AG10803 (cell line): ENCODE measurements around the gene FLOT2.

Source experiments
- DNase-seq: peaks from one replicate; pipeline ENCODE4 v3.0.0; 2010; ENCODE audit warnings: low read depth
- H3K4me3 ChIP-seq: 2 replicates; pipeline ENCODE4 v1.5.1; 2011; ENCODE audit warnings: mild to moderate bottlenecking, low read length, control low read depth
- TF ChIP-seq, protein P1 (sequence below): conservative IDR thresholded peaks from 2 replicates; pipeline ENCODE4 v1.5.1; 2011; ENCODE audit warnings: mild to moderate bottlenecking, low read length, control low read depth, inconsistent platforms

The FLOT2 gene

GRCh38 chr17:28917029-28917428 is 19.5 kb upstream of the FLOT2 start:
- DNase-seq: no peak
- H3K4me3 ChIP-seq: no peak overlapping the region
- TF ChIP-seq, protein P1, sequence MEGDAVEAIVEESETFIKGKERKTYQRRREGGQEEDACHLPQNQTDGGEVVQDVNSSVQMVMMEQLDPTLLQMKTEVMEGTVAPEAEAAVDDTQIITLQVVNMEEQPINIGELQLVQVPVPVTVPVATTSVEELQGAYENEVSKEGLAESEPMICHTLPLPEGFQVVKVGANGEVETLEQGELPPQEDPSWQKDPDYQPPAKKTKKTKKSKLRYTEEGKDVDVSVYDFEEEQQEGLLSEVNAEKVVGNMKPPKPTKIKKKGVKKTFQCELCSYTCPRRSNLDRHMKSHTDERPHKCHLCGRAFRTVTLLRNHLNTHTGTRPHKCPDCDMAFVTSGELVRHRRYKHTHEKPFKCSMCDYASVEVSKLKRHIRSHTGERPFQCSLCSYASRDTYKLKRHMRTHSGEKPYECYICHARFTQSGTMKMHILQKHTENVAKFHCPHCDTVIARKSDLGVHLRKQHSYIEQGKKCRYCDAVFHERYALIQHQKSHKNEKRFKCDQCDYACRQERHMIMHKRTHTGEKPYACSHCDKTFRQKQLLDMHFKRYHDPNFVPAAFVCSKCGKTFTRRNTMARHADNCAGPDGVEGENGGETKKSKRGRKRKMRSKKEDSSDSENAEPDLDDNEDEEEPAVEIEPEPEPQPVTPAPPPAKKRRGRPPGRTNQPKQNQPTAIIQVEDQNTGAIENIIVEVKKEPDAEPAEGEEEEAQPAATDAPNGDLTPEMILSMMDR: no peak

- peak; percentile 56 for DNase-seq
- H3K4me3 ChIP-seq: no peak overlapping the region
- TF ChIP-seq, protein P1: peak; percentile 64
These were observed 18.9 kb upstream of the FLOT2 start for GRCh38 chr17:28916302-28916934.

- no peak for DNase-seq
- TF ChIP-seq, protein P1: no peak
These were observed 15.4 kb upstream of the FLOT2 start for GRCh38 chr17:28912938-28913333.

DNA sequence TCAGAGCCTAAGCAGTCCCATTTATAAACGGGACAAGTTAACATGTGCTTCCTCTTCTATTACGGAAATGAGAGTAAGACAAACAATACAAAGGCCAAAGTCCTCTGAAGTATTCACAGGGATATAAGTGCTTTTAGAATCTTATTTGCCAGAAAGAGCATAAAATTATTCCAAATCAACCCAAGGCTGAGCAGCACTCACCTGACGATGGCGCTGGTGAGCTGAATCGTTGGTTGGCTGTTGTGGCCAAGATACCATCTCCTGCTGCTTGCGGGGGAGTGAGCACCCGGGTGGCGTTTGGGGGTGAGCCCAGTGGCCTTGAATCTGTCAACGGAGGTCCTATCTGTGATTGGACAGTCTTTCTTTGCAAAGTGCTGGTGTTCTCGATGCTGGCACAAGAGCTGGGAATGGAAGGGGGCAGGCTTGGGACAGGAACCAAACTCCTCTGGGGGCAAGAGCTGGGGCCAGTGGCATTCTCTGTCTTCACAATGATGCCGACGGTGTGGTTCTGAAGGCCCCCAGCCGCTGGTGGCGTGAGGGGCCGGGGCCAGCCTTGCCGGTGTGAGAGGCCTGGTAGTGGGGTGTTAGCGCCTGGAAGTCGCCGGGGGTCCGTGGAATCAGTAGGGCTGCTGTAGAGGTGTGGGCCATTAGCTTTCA is 14.9 kb upstream of the FLOT2 start:
- TF ChIP-seq, protein P1: peak; percentile 25
- H3K4me3 ChIP-seq: no peak overlapping the region
- DNase-seq: no peak

More at GRCh38 chr17:28912938-28913333, 15.4 kb upstream of the FLOT2 start:
- H3K4me3 ChIP-seq: no peak overlapping the region

- no peak for DNase-seq
- H3K4me3 ChIP-seq: no peak overlapping the region
- TF ChIP-seq, protein P1: no peak
These were observed 14.0 kb upstream of the FLOT2 start for GRCh38 chr17:28911411-28912045.

DNA sequence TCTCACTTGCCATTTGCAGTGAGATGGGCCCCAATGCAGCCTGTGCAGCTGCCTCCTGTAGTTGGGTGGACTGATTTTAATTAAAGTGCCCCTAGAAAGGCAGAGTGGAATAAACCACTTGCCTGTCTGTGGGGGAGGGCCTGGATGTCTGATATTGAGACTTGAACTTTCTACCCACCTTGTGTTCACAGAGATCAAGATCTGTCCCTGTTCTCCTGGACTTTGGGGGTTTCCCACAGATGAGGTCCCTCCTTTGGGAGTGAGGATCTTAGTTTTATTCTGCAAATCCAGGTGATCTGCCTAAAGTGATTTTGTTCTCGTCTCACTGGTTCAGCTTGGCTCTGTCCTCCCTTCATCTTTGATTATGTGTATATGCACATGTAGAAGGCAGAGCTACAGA is 13.0 kb upstream of the FLOT2 start:
- TF ChIP-seq, protein P1: no peak
- no peak overlapping the region for H3K4me3 ChIP-seq
- DNase-seq: no peak
